GM23338 (cell line): ENCODE results near the gene ACBD3. TPM values are rescaled to one million over a fixed set of nuclear protein-coding genes. Genes with fewer than 3 reads are reported as not detected.

ENCODE experiments used
- ATAC-seq: fragments of 200-7000 bp; cut with Tn5 transposase; 3 replicates; pipeline ENCODE4 v1.9.1; 2020
- DNase-seq: peaks from one replicate; pipeline ENCODE4 v3.0.0-alpha.2; 2015; ENCODE audit warnings: low spot score
- H2AFZ ChIP-seq: fragments of 200-600 bp; sonication (generic); 2 replicates; pipeline ENCODE4 v1.8.0; 2016; ENCODE audit warnings: antibody characterized with exemption, mild to moderate bottlenecking, moderate library complexity
- H3F3A ChIP-seq: fragments of 200-600 bp; sonication (generic); replicated peaks from 2 replicates; pipeline ENCODE4 v1.8.0; 2017; ENCODE audit warnings: antibody characterized with exemption, mixed run types, low read depth
- H3K27ac ChIP-seq: fragments of 200-600 bp; sonication (generic); 2 replicates; pipeline ENCODE4 v1.6.1; 2016; ENCODE audit warnings: low read depth
- H3K27me3 ChIP-seq: fragments of 200-600 bp; sonication (generic); 2 replicates; pipeline ENCODE4 v1.8.0; 2016; ENCODE audit warnings: mild to moderate bottlenecking, mixed run types, moderate library complexity; ENCODE audit not compliant: insufficient read depth
- H3K36me3 ChIP-seq: fragments of 200-600 bp; sonication (generic); 2 replicates; pipeline ENCODE4 v1.8.0; 2016; ENCODE audit warnings: mild to moderate bottlenecking; ENCODE audit not compliant: insufficient read depth
- H3K4me1 ChIP-seq: fragments of 200-600 bp; sonication (generic); 2 replicates; pipeline ENCODE4 v1.8.0; 2016; ENCODE audit warnings: mild to moderate bottlenecking, moderate library complexity; ENCODE audit not compliant: insufficient read depth
- H3K4me2 ChIP-seq: fragments of 200-600 bp; sonication (generic); 2 replicates; pipeline ENCODE4 v1.7.1; 2017; ENCODE audit warnings: mixed run types
- H3K4me3 ChIP-seq: fragments of 200-600 bp; sonication (generic); 2 replicates; pipeline ENCODE4 v1.6.1; 2016; ENCODE audit warnings: mixed run types
- H3K79me2 ChIP-seq: fragments of 200-600 bp; sonication (generic); replicated peaks from 2 replicates; pipeline ENCODE4 v1.8.0; 2017; ENCODE audit warnings: mild to moderate bottlenecking; ENCODE audit not compliant: insufficient read depth
- H3K9me2 ChIP-seq: fragments of 200-600 bp; sonication (generic); 2 replicates; pipeline ENCODE4 v1.8.0; 2017; ENCODE audit not compliant: insufficient read depth
- H4K20me1 ChIP-seq: fragments of 200-600 bp; sonication (generic); replicated peaks from 2 replicates; pipeline ENCODE4 v1.8.0; 2017; ENCODE audit warnings: mild to moderate bottlenecking; ENCODE audit not compliant: insufficient read depth
- H3K27ac Mint-ChIP-seq: 2 replicates; pipeline ENCODE4 v1.8.0; 2020; ENCODE audit warnings: inconsistent platforms, mild to moderate bottlenecking, moderate library complexity, mixed read lengths
- H3K27me3 Mint-ChIP-seq: 3 replicates; pipeline ENCODE4 v1.8.0; 2022; ENCODE audit warnings: low read depth, mild to moderate bottlenecking, moderate library complexity, mixed read lengths, inconsistent platforms; ENCODE audit not compliant: insufficient read depth, poor library complexity
- H3K36me3 Mint-ChIP-seq: 3 replicates; pipeline ENCODE4 v1.8.0; 2021; ENCODE audit warnings: low read depth, mild to moderate bottlenecking, inconsistent platforms, moderate library complexity, mixed read lengths
- H3K4me1 Mint-ChIP-seq: 3 replicates; pipeline ENCODE4 v1.8.0; 2020; ENCODE audit warnings: mild to moderate bottlenecking, inconsistent platforms, mixed read lengths
- H3K4me3 Mint-ChIP-seq: 3 replicates; pipeline ENCODE4 v1.8.0; 2021; ENCODE audit warnings: moderate library complexity, mild to moderate bottlenecking, inconsistent platforms, mixed read lengths
- H3K9me3 Mint-ChIP-seq: 3 replicates; pipeline ENCODE4 v1.8.0; 2020; ENCODE audit warnings: moderate library complexity, mild to moderate bottlenecking, inconsistent platforms, mixed read lengths
- CTCF ChIP-seq, 2 experiments: fragments of 200-600 bp in 1 of 2; sonication (generic) in 1 of 2; conservative IDR thresholded peaks; 2 replicates each; pipeline versions ENCODE4 v1.5.1 to v1.6.1; 2016 to 2017; ENCODE audit warnings: antibody characterized with exemption in 2 of 2, low read depth in 2 of 2, mild to moderate bottlenecking in 2 of 2, moderate library complexity in 1 of 2
- ETS1 ChIP-seq: IDR thresholded peaks from 2 replicates; pipeline ENCODE4 v1.6.1; 2016; ENCODE audit warnings: antibody characterized with exemption
- EZH2phosphoT487 ChIP-seq: fragments of 200-600 bp; sonication (generic); IDR thresholded peaks from one replicate; pipeline ENCODE4 v1.8.1; 2018; ENCODE audit warnings: antibody characterized with exemption; ENCODE audit not compliant: unreplicated experiment
- JUNB ChIP-seq: IDR thresholded peaks from one replicate; pipeline ENCODE4 v1.6.1; 2016; ENCODE audit warnings: antibody characterized with exemption; ENCODE audit not compliant: unreplicated experiment
- ZNF114 ChIP-seq: fragments of 250-450 bp; sonication (Bioruptor Pico); IDR thresholded peaks from 2 replicates; pipeline ENCODE4 v1.5.0; 2020; ENCODE audit warnings: mild to moderate bottlenecking, moderate library complexity
- polyA plus RNA-seq: library from polyadenylated mRNA; unstranded; fragments of >200 nt; fragmentation: Nextera tagmentation; extraction: Ambion mirVana; gene quantifications from 2 replicates; pipeline ENCODE4 v1.2.1, GENCODE V29; 2016
- total RNA-seq: library from RNA; depleted of rRNA; stranded (reverse); fragments of >200 nt; shearing (Covaris generic); gene quantifications from 2 replicates; pipeline ENCODE4 v1.2.3, GENCODE V29; 2014
- TF ChIP-seq, protein P1 (sequence below): IDR thresholded peaks from one replicate; pipeline ENCODE4 v1.6.1; 2018; ENCODE audit warnings: antibody characterized with exemption; ENCODE audit not compliant: unreplicated experiment

The ACBD3 gene
- total and polyA plus RNA-seq, 2 experiments from 2014 or later: 17.1 to 36.2 TPM

DNA sequence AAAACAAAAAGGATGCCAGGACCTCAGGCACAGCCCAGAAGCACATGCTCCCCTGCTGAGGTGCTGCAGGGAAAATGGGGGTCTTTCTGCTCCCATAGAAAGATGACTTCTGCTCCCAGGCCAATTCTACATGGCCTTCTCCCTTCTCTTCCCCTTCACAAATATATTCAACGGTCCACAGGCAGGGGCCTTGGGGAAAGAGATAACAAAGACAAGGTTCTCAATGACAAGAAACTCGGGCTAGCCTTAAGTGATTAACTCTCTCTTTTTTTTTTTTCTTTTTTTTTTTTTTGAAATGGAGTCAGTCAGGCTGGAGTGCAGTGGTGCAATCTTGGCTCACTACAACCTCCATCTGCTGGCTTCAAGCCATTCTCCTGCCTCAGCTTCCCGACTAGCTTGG lies 69.9 kb downstream of the ACBD3 start (continued):
- TF ChIP-seq CTCF (conservative IDR thresholded peaks at IDR 0.05; ENCODE audit: low read depth in 2 of 2) (no peak), ZNF114 (CRISPR knock-in tag) (no peak), EZH2phosphoT487 (no peak), ETS1 (no peak)
- TF ChIP-seq, protein P1, sequence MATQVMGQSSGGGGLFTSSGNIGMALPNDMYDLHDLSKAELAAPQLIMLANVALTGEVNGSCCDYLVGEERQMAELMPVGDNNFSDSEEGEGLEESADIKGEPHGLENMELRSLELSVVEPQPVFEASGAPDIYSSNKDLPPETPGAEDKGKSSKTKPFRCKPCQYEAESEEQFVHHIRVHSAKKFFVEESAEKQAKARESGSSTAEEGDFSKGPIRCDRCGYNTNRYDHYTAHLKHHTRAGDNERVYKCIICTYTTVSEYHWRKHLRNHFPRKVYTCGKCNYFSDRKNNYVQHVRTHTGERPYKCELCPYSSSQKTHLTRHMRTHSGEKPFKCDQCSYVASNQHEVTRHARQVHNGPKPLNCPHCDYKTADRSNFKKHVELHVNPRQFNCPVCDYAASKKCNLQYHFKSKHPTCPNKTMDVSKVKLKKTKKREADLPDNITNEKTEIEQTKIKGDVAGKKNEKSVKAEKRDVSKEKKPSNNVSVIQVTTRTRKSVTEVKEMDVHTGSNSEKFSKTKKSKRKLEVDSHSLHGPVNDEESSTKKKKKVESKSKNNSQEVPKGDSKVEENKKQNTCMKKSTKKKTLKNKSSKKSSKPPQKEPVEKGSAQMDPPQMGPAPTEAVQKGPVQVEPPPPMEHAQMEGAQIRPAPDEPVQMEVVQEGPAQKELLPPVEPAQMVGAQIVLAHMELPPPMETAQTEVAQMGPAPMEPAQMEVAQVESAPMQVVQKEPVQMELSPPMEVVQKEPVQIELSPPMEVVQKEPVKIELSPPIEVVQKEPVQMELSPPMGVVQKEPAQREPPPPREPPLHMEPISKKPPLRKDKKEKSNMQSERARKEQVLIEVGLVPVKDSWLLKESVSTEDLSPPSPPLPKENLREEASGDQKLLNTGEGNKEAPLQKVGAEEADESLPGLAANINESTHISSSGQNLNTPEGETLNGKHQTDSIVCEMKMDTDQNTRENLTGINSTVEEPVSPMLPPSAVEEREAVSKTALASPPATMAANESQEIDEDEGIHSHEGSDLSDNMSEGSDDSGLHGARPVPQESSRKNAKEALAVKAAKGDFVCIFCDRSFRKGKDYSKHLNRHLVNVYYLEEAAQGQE: no peak

- Histone ChIP-seq H3K27me3 (peaks cover 17% of the 10 kb centered on the region), H3K4me3 (peak overlapping the region; percentile 86; the same call in 1 of the 2 replicates), H2AFZ (no peak overlapping the region), H3F3A (peaks cover 31% of the 10 kb centered on the region), H3K9me2 (no peaks in the 10 kb centered on the region), H3K27ac (0 out of 2 replicates have a peak overlapping the region, but pooled peaks have one; percentile 13), H4K20me1 (no peaks in the 10 kb centered on the region), H3K4me2 (peak overlapping the region; percentile 96), H3K36me3 (no peaks in the 10 kb centered on the region), H3K4me1 (peaks cover 41% of the 10 kb centered on the region), H3K79me2 (no peaks in the 10 kb centered on the region)
- Mint-ChIP-seq H3K4me3 (peak overlapping the region; percentile 37; the same call in 1 of the 3 replicates), H3K4me1 (peaks cover 32% of the 10 kb centered on the region), H3K9me3 (peaks cover 9% of the 10 kb centered on the region; the same call in 2 of the 3 replicates), H3K27me3 (peaks cover 21% of the 10 kb centered on the region), H3K36me3 (peaks cover 3% of the 10 kb centered on the region; the same call in 1 of the 3 replicates), H3K27ac (no peak overlapping the region)
- ATAC-seq: no peak
- TF ChIP-seq ETS1 (no peak), JUNB (no peak), CTCF (conservative IDR thresholded peaks at IDR 0.05; ENCODE audit: low read depth in 2 of 2) (peak in 1 of 2 experiments; percentile 34; a peak in 2 of 4 replicates)
- DNase-seq: no peak
Observed at GRCh38 chr1:226112626-226113025, 73.9 kb downstream of the ACBD3 start.
